ENCODE measurements around the gene PROCR. TPM values are rescaled to one million over a fixed set of nuclear protein-coding genes. Genes with fewer than 3 reads are reported as not detected.
"Not testable (repeated sequence)": the region's sequence is repeated elsewhere in the genome, so short reads cannot be mapped to it uniquely, and the experiment has no call there.

Gene PROCR
- total and polyA plus RNA-seq, 4 donors, result 14.4 to 31.0 (median 24.4) TPM

GRCh38 chr20:35190556-35190955, 18.7 kb downstream of the PROCR start:
- DNase-seq (no peak), ATAC-seq (ENCODE audit: insufficient read depth, low FRiP score) (no peak)
- Histone ChIP-seq H3K4me1 (ENCODE audit: control insufficient read depth in 5 of 5, insufficient read depth in 5 of 5, low read length in 5 of 5) (peaks cover 0 to 11% (median 3%) of the 10 kb centered on the region in 5 donors), H3K36me3 (ENCODE audit: control insufficient read depth in 4 of 4, insufficient read depth in 4 of 4, low read length in 4 of 4) (no peaks in the 10 kb centered on the region), H3K9ac (ENCODE audit: insufficient read depth in 1 of 2, low read length in 2 of 2) (no peak overlapping the region), H3K27ac (ENCODE audit: low read depth in 1 of 2, low read length in 1 of 2) (no peak overlapping the region), H3K27me3 (ENCODE audit: control insufficient read depth in 3 of 3, insufficient read depth in 3 of 3, low read length in 2 of 3) (no peaks in the 10 kb centered on the region), H3K4me3 (no peak overlapping the region), H3K9me3 (ENCODE audit: control insufficient read depth in 4 of 4, insufficient read depth in 3 of 4, low read length in 3 of 4) (no peaks in the 10 kb centered on the region)
- 82 to 94% methylated on average over 6 of the region's 6 CpGs for WGBS, 2 donors
- TF ChIP-seq CTCF (IDR thresholded peaks at IDR 0.05; ENCODE audit: control extremely low read depth, extremely low read depth), result no peak

GRCh38 chr20:35191419-35192117, 19.7 kb downstream of the PROCR start:
- Histone ChIP-seq H3K4me1 (ENCODE audit: control insufficient read depth in 5 of 5, insufficient read depth in 5 of 5, low read length in 5 of 5) (peaks cover 0 to 11% (median 3%) of the 10 kb centered on the region in 5 donors), H3K27me3 (ENCODE audit: control insufficient read depth in 3 of 3, insufficient read depth in 3 of 3, low read length in 2 of 3) (no peaks in the 10 kb centered on the region), H3K27ac (ENCODE audit: low read depth in 1 of 2, low read length in 1 of 2) (no peak overlapping the region), H3K9ac (ENCODE audit: insufficient read depth in 1 of 2, low read length in 2 of 2) (no peak overlapping the region), H3K4me3 (no peak overlapping the region), H3K36me3 (ENCODE audit: control insufficient read depth in 4 of 4, insufficient read depth in 4 of 4, low read length in 4 of 4) (no peaks in the 10 kb centered on the region), H3K9me3 (ENCODE audit: control insufficient read depth in 4 of 4, insufficient read depth in 3 of 4, low read length in 3 of 4) (no peaks in the 10 kb centered on the region)
- 79 to 85% methylated on average over 5 of the region's 5 CpGs for WGBS, 2 donors
- no peak for DNase-seq
- ATAC-seq (ENCODE audit: insufficient read depth, low FRiP score), result no peak
- no peak for TF ChIP-seq CTCF (IDR thresholded peaks at IDR 0.05; ENCODE audit: control extremely low read depth, extremely low read depth)

- TF ChIP-seq CTCF (IDR thresholded peaks at IDR 0.05; ENCODE audit: control extremely low read depth, extremely low read depth), result no peak
- WGBS, 2 donors, result 45 to 57% methylated on average over 9 of the region's 9 CpGs
- no peaks in the 10 kb centered on the region for H3K27me3 ChIP-seq (ENCODE audit: control insufficient read depth in 3 of 3, insufficient read depth in 3 of 3, low read length in 2 of 3)
- peaks cover 0 to 2% (median 0%) of the 10 kb centered on the region in 4 donors for H3K9me3 ChIP-seq (ENCODE audit: control insufficient read depth in 4 of 4, insufficient read depth in 3 of 4, low read length in 3 of 4)
- H3K9ac ChIP-seq (ENCODE audit: insufficient read depth in 1 of 2, low read length in 2 of 2), result no peak overlapping the region
- H3K27ac ChIP-seq (ENCODE audit: low read depth in 1 of 2, low read length in 1 of 2), result no peak overlapping the region
- DNase-seq (peak in 2 of 3 donors; percentile 28 to 38), ATAC-seq (ENCODE audit: insufficient read depth, low FRiP score) (no peak)
- no peaks in the 10 kb centered on the region for H3K36me3 ChIP-seq (ENCODE audit: control insufficient read depth in 4 of 4, insufficient read depth in 4 of 4, low read length in 4 of 4)
- H3K4me3 ChIP-seq, result no peak overlapping the region
- H3K4me1 ChIP-seq (ENCODE audit: control insufficient read depth in 5 of 5, insufficient read depth in 5 of 5, low read length in 5 of 5), result peaks cover 0 to 11% (median 3%) of the 10 kb centered on the region in 5 donors
These were observed 20.4 kb downstream of the PROCR start for GRCh38 chr20:35192118-35192872.

GRCh38 chr20:35193031-35193791, 21.3 kb downstream of the PROCR start:
- H3K36me3 ChIP-seq (ENCODE audit: control insufficient read depth in 4 of 4, insufficient read depth in 4 of 4, low read length in 4 of 4); H3K9me3 ChIP-seq (ENCODE audit: control insufficient read depth in 4 of 4, insufficient read depth in 3 of 4, low read length in 3 of 4); H3K4me3 ChIP-seq; ATAC-seq (ENCODE audit: insufficient read depth, low FRiP score); H3K4me1 ChIP-seq (ENCODE audit: control insufficient read depth in 5 of 5, insufficient read depth in 5 of 5, low read length in 5 of 5); H3K27ac ChIP-seq (ENCODE audit: low read depth in 1 of 2, low read length in 1 of 2); H3K27me3 ChIP-seq (ENCODE audit: control insufficient read depth in 3 of 3, insufficient read depth in 3 of 3, low read length in 2 of 3); DNase-seq; H3K9ac ChIP-seq (ENCODE audit: insufficient read depth in 1 of 2, low read length in 2 of 2): not testable (repeated sequence)
- WGBS, 2 donors, result 93 to 94% methylated on average over 9 of the region's 9 CpGs

Data from lung (tissue), 12 donors.